GM19035 (cell line): ENCODE results near the gene BRD9.
"Not testable (repeated sequence)": the region's sequence is repeated elsewhere in the genome, so short reads cannot be mapped to it uniquely, and the experiment has no call there.

Source experiments
- ATAC-seq: cut with Tn5 transposase; IDR thresholded peaks from one replicate; pipeline ENCODE4 v1.9.1; 2021; ENCODE audit not compliant: unreplicated experiment

The BRD9 gene

DNA sequence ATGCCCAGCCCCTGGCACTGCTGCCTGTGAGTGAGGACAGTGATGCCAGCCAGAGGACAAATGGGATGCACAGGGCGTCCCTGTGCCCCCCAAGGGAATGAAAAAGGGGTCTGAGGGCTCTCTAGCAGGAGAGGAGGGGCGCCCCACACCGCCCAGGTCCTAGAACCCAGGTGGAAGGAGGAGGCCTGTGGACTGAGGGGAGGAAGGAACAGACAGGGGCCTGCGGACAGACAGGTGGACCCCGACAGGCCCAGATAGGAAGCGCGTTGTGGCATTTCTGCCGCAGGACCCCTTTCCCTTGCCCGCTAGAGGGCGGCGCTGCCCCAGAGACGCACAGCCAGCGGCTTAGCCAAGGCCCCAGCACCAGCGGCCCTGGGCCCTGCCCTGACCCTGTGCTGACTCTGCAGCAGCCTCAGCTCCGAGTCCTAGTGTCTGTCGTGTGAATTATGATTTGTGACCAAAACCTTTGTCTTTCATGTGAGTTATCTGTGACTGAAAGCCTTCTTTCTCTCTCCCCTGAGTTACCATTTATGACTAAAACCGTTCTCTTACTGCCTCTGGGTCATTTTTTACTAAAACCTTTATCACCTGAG, 30.8 kb upstream of the BRD9 start:
- ATAC-seq, result peak; percentile 62

DNA sequence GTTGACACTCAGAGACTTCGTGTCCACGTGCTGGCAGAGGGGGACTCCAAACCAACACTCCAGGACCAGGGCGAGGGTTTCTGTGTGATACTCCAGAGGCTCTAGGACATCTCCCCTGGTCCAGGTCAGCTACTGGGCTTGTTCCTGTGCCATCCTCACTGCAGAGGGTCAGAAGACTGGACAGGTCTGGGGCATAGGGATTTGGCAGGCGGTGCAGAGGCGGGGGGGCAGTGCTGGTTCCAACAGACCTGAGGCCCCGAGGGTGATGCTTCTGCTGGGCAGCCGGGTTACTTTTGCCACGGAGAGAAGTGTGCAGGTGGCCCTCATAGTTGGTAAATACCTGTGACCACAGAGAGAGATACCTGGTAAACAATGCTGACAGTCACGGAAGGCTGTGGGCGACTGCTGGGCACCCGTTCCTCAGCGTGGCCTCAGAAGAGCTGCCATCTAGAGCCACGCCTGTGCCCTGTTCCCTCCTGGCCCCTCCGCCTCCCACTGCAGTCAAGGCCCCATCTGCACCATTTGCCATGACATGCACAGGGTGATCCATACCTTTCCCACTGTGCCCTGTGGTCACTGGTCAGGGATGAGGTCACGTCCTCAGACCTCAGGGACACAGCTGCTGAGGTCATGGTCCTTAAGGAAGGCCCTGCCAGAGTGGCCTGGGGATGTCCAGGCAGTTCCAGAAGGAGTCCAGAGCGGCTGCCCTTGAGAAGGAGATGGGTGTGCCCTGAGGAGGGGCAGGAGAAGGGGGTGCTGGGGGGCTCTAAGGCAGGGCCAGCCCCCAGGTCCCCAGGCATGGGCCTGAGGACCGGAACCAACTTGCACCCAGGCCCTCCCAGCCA, 30.1 kb upstream of the BRD9 start:
- no peak for ATAC-seq

DNA sequence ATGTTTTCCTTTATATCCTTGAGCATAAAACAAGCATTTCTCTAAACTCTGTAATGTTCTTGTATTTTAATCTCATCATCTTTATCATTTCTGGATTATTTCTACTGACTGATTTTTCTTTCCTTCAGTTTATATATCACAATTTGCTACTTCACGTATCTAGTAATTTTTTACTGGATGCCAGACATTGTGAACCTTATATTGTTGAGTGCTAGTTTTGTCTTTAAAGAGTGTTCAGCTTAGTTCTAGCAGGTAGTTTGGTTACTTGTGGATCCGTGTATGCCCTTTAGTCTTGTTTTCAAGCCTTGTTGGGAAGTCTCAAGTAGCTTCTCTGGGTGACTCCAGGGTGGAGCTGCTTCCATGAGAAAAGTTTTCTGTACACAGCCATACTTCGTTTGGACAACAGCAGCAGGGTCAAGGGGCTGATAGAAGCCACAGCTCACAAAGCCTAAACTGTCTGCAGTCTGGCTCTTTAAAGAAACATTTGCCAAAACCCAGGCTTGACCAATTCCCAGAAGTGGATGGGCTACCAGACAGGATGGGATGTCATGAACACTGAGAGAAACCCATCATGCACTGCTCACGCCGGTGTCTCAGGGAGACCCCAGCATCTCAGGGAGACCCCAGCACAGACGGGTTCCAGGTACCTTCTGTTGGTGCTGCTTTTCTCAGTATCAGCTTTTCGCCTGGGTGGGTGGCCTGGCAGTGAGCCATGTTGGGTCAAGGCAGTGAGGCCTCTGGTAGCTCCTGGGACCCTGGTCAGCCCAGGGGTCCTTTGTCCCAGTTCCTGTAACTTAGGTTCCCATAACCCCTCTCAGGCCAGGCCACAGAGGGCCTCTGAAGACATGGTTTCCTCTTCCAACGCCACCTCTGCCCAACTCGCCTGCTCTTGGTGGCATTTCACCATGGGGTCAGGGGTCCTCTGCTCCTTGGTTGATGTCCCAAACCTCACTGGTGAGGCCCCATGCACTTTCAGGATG, 29.1 kb upstream of the BRD9 start:
- ATAC-seq, result no peak

DNA sequence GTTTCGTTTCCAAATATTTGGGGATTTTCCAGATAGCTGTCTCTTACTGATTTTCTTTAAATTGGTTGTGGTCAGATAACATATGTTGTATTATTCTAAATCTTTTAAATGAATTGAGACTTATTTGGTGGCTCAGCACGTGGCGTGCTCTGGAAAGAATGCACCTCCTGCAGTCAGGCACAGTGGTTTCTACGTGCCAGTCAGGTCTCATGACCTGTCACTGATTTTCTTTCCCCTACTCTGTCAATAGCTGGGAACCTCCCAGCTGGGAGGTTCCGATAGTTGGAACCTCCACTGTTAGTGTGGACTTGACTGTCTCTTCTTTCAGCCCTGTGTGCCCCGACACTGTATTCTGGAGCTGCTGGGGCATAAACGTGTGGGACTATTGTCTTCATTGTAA, 27.7 kb upstream of the BRD9 start:
- ATAC-seq, result no peak

DNA sequence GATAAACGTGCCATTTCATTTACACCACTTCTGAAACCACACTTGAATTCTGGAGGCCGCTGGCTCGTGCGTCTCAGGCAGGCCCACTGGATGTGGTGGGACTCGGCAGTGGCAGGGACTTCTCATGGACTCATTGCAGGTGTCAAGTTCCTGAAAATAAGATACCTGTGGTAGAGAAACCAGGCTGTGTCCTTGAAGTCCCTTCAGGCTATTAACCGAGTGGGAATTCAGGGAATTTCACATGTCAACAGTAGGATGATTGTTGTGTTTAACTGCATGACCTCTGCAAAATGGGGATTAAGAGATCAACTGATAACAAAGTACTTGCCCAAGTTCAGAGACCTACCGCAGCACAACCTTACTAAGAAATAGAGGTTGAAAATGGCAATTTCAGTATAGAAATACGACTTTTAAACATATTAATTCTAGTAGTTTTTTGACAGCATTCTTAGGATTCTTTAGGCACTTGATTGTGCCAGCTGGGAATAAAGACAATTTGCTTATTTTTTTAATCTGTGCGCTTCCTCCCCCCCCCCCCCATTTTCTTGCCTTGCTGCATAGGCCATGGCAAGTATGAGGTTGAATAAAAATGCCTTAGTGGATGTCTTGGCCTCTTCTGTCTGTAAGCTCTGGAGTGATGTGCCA, 26.9 kb upstream of the BRD9 start:
- ATAC-seq, result no peak

DNA sequence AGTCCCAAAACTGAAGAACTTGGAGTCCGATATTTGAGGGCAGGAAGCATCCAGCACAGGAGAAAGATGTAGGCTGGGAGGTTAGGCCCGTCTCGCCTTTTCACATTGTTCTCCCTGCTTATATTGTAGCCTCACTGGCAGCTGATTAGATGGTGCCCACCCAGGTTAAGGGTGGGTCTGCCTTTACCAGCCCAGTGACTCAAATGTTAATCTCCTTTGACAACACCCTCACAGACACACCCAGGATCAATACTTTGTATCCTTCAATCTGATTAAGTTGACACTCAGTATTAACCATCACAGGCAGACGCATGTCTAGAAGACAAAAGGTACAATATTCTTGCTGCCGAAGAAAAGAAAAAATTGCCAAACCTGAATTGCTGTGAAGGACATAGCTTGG, 26.1 kb upstream of the BRD9 start:
- ATAC-seq, result not testable (repeated sequence)

DNA sequence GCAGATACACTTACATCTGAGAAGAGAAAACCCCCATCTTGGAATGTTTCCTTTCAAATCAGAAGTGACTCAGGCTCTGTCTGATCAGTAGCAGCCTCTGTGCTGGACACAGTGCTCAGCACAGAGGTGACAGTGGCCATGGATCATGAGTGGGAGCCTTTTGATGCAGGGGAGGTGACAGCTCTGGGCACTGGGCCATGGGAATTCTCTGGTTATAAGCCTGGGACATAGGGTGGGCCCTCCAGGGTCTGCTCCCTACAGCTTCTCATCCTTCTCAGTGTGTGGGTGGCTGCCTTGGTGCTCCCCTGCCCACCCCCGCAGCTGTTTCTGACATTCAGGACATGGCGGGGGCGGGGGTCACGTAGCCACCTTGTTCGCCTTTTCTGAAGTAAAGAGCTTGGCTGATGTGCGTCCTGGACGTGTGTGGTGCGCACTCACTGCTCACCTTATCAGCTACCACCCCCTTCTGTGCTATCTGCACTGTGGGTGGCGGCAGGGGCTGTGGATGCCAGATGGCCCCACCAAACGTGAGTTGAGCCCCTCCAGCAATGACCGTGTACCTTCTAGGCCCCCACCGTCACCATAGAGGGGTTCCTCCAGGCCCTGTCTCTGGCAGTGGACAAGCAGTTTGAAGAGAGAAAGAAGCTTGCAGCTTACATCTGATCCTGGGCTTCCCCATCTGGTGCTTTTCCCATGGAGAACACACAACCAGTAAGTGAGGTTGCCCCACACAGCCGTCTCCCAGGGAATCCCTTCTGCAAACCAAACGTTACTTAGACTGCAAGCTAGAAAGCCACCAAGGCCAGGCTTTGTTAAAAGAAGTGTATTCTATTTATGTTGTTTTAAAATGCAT, 24.1 kb upstream of the BRD9 start:
- no peak for ATAC-seq

DNA sequence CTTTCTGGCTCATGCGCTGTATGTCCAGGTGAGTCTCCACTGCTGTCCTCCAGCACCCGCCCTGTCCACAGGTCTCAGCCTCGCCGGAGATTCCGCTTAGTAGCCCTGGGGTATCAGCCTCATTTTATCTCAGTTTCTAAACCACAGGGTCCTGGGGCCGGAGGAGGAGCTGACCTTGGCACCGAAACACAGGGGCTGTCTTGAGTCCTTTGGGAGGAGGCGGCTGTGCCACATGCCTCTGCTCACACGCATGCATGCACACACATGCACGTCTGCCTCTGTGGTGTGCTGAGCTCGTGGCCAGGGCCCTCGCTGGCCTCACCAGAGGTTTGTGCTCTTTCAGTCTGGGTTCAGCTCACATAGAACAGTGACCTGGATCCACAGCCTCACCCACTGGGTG, 23.3 kb upstream of the BRD9 start:
- ATAC-seq, result no peak

DNA sequence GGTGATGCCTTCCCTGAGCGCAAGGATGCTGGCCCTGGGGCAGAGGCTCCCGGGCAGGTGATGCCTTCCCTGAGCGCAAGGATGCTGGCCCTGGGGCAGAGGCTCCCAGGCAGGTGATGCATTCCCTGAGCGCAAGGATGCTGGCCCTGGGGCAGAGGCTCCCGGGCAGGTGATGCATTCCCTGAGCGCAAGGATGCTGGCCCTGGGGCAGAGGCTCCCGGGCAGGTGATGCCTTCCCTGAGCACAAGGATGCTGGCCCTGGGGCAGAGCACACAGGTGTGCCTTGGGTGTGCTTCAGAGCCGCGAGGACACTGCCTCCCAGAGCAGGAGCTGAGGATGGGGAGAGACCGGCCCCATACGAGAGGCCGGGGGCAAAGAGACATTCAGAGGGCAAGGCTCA, 22.7 kb upstream of the BRD9 start:
- not testable (repeated sequence) for ATAC-seq

DNA sequence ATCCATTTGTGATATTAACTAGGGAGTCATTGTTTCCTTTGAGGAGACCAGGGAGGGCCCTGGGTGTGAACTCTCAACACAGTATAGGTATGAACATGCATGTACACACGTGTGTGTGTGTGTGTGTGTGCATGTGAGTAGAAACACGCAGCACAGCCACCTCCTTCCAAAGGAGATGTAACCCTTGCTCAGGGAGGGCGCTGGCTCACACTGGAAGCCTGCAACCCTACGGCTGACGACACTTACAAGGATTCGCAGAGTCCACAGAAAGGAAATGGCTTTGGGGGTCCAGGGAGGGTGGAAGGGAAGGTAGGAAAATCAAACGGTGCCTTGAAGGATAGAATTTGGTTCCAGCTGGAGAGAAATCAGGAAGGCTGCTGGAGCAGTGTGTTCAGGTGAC, 22.0 kb upstream of the BRD9 start:
- no peak for ATAC-seq

DNA sequence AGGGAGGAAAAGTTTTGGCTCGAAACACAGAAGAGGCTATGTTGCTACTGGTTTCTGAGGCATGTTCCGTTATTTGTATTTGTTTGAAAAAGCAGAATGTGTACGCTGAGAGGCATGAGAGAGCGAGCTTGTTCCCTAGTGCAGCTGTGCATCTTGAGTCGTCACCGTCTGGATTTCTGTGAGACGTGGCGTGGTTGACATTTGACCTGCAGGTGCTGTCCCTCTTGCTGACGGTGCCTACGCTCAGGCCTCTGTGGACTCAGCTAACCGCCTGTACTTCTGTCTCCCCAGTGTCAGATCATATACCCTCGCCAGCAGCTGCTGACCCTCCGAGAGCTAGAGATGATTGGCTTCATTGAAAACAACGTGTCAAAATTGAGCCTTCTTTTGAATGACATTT, 21.6 kb upstream of the BRD9 start:
- no peak for ATAC-seq

DNA sequence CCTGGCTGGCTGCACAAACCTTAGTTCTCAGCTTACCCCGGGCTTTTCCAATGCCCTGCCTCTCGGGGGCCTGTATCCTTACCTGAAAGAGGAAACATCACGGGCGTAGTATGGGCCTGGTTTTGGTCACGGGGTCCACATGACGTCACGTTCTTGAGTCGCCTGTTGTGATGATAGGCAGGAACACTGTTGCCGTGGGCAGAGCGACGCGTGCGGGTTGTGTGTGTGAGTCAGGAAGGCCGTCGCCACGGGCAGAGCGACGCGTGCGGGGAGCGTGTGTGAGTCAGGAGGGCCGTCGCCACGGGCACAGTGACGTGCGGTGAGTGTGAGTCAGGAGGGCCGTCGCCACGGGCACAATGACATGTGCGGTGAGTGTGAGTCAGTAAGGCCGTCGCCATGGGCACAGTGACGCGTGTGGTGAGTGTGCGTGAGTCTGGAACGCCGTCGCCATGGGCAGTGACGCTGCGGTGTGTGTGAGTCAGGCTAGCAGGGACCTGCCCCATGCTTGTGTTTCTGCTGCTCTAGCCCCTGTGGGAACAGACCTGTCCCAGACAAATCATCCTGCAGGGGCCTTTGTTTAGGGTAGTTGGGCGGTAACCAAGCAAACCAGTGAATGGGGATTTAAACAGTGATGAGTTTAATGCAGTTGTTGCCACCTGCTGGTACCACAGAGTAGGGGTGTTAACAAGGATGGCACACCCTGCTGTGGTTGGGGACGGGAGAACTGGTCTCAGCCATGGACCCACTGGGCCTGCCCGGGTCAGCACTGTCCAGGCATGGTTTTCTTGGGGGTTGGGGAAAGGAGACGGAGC, 19.9 kb upstream of the BRD9 start:
- ATAC-seq, result no peak

DNA sequence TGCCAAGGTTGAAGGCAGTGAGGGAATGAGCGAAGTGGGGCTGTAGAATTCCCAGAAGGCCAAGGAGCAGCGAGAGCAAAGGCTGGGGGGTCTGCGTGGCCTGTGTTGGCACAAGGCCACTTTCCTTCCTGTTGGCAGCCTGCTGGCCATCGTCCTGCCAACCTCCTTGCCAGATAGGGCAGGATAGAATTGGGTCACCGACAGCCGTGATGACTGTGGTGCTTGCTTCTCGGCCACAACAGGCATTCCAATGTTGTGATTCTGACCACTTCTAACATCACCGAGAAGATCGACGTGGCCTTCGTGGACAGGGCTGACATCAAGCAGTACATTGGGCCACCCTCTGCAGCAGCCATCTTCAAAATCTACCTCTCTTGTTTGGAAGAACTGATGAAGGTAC, 19.0 kb upstream of the BRD9 start:
- ATAC-seq, result no peak

DNA sequence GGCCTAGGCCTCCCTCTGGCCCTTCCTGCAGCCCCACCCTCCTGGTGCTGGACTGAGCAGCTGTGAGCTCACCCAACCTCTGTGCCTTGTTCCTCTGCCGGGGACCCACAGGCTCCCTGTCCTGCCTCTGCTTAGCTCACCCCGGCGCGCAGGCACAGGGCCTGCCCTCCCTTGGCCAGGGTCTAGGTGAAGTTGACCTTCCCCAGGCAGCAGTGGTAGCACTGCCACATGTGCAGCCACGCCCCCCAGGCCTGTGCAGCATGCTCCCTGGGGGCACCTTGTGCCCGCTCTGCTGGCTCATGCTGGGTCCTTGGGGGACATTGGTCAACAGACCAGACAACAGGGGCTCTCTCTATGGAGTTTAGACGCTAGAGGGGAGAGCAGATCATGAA, 18.2 kb upstream of the BRD9 start:
- no peak for ATAC-seq

DNA sequence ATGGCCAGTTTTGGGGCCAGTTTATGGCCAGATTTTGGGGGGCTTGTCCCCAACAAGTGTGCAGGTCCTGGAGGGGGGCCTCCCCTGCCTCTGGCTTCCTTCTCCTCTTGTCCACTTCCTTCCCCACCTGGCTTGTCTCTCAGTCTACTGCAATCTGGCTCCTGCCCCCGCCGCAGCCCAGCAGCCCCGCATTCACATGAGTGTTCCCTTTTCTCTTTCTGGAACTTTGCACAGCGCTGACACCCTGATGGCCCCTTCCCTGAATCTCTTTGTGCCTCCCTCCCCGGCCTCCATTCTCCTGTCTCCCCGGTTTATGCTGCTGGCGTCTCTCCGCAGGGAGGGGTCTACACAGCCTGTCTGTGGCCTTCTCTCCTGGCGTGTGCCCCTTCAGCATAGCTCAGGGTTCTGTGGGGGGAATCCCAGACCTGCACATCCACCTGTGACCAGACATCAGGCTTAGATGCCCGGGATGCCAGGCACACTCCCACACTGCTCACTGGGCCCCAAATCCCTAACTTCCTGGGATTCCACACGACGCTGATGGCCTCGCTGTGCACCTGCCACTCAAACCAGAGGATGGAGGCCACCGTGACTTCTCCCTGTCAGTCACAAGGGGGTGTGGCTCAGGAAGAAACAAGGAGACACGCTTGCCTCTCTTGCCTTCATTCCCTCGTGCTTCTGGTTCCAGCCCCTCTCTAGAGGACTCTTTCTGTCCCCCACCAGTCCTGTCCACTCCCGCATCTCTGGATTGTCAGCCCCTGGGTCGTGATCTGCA, 17.6 kb upstream of the BRD9 start:
- no peak for ATAC-seq

DNA sequence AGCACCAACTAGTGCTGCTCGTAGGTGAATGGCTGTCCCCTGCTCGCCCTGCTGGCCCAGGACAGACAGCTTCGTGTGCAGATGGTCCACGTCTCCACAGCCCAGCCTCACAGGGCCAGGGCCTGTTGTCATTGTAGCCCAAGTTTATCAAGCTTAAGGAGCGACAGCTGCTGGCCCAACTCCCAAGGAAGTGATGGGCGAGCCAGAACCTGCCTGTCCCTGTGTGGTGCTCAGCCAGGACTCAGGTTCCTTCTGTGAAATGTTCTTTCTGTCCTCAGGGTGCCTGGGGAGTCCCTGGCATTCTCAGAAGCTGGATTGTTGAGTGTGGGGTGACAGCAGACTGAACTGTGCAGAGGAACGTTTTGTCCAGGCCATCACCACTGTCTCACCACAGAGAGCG, 16.5 kb upstream of the BRD9 start:
- ATAC-seq, result no peak

DNA sequence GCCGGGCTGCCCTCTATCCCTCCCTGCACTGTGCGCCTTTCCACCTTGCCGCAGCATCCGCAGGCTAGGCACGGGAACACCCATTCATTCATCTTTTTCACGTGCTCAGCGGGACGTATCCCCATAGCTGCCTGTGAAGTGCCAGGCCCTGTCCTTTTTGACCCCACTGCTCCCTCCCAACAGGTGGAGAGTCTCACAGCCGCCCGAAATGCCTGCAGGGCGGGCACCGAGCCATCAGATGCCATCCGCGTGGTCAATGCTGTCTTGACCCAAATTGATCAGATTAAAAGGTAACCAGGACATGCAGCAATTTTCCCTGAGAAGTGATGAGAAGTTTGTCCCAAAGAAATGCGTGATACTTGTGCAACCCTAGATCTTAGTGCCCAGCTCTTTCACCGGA, 15.6 kb upstream of the BRD9 start:
- ATAC-seq, result no peak

DNA sequence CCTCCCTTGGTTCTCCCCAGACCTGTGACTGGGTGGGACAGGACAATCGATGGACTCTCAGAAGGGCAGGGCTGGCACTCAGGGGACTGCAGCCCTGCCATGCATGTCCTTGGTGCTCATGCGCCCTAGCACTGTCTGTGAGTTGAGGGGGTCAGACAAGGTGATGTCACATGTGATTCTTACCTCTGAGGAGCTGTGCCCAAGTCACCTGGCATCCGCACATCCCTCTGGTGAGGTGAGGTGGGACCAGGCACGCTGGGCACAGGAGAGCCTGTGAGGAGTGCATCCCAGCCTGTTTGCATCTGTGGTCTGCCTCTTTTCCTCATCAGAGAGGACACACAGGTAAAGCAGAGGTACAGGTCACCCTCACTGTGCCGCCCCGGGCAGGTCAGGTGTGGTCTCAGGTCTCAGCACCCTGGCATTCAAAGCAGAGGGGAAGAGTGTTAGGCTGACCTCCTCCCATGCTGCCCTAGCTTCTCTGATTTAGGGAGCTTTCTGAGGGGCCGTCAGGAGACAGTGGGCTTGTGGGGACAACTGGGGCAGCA, 14.8 kb upstream of the BRD9 start:
- ATAC-seq, result no peak
